Posterior vena cava (tissue), 2 donors: Measurements from ENCODE around the gene GPR25. TPM values are rescaled to one million over a fixed set of nuclear protein-coding genes. Genes with fewer than 3 reads are reported as not detected.

Experiments used
- DNase-seq: peaks from one replicate; pipeline ENCODE4 v3.0.0-alpha.2; 2020; ENCODE audit warnings: low spot score
- intact Hi-C, 2 donors: fragments of 100-400 bp; cut with DNase I; formaldehyde crosslinking; loops; one replicate each; pipeline versions ENCODE4 v1.14.1 to v1.14.2; 2022 to 2023
- long read RNA-seq, 2 donors: library from polyadenylated mRNA; unstranded; transcript quantifications; one replicate each; pipeline ENCODE4 v2.0.0, GENCODE V29; 2020 to 2021
- total RNA-seq, 2 donors: library from RNA; stranded (reverse); fragmentation: NEBNext Ultra II Directional; extraction: Animal tissue kit (Norgen Biotek cat#: 25700); gene quantifications; one replicate each; pipeline ENCODE4 v1.2.1, GENCODE V29; 2021
- donor health status: DM: yes; HTN: yes; CAD: no.
- donor health status: DM: yes; HTN: yes; CAD: no.

Gene GPR25, protein sequence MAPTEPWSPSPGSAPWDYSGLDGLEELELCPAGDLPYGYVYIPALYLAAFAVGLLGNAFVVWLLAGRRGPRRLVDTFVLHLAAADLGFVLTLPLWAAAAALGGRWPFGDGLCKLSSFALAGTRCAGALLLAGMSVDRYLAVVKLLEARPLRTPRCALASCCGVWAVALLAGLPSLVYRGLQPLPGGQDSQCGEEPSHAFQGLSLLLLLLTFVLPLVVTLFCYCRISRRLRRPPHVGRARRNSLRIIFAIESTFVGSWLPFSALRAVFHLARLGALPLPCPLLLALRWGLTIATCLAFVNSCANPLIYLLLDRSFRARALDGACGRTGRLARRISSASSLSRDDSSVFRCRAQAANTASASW
- not detected for total RNA-seq
- long read RNA-seq, donor 1, result 0 reads
- long read RNA-seq, donor 2, result 0 reads

DNA sequence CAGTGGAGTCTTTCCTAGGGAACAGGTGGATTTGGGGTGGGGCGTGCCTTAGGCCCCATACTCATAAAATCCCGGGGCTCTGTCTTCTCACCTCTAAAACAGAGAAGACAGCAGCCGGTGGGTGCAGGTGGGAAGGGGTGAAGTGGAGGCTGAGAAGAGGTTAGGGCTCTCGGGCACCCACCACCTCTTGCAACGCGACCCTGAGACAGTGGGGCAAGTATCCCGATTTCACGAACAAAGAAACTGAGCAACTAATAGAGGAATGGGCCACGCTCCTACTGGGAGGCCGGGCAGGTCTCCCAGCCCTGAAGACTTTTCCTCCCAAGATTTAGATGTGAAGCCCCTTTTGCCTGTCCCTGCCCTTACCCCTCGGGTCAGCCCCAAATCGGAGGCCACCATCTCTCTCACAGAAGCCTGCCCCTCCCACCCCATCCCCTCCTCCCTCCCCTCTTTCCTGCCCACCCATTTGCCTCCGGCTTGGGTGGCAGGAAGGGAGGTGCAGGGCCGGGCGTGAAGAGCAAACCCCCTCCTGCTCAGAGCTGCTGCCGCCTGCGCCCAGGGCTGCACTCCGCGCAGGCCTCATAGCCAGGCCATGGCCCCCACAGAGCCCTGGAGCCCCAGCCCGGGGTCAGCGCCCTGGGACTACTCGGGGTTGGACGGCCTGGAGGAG, at the start of gene GPR25:
GPR25 (plus strand) TSS at position 536 of the 670 bp plus-strand sequence; CDS start at position 593, 57 bp downstream.
- DNase-seq, result no peak
- intact Hi-C loops, result no loop called here

DNA sequence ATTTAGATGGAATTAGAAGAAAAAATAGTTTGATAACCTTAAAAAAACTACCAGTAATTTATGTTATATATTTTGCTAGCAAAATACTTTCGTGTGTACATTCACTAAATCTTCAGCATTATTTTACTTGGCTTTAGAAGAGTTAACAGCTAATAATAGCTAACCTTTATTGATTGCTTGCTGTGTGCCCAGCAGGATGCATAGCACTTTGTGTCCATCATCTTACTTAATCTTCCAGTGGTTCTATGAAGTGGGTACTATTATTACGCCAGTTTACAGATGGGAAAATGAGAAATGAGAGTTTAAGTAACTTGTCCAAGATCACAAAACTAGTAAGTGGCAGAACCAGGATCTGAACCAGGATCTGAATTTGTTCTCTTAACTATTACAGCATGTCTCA, 41.7 kb upstream of the GPR25 start:
- intact Hi-C loops, result no loop called here
- no peak for DNase-seq

DNA sequence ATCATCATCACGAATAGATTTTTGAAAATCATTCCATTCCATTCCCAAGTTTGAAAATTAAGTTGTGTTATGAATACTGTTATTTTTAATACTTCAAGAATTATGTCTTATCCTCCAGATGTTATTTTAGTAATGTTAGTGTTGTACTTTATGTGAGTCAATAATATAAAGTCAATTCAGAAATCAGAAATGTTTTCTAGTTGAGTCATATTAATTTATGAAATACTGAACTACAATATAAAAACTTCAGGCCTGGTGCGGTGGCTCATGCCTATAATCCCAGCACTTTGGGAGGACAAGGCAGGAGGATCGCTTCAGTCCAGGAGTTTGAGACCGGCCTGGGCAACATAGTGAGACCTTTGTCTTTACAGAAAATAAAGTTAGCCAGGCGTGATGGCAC, 38.4 kb upstream of the GPR25 start:
- intact Hi-C loops, result no loop called here
- no peak for DNase-seq

DNA sequence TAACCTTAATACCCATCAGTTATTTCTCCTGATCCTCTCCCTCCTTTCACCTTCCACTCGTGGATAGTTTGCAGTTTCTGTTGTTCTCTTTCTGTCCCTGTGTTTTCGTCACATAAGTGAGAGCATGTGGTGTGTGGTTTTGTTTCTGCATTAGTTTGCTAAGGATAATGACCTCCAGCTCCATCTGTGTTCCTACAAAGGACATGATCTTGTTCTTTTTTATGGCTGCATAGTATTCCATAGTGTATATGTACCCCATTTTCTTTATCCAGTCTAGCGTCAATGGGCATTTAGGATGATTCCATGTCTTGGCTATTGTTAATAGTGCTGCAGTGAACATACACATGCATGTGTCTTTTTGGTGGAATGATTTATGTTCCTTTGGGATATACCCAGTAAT, 36.6 kb upstream of the GPR25 start:
- intact Hi-C loops, result no loop called here
- DNase-seq, result no peak

DNA sequence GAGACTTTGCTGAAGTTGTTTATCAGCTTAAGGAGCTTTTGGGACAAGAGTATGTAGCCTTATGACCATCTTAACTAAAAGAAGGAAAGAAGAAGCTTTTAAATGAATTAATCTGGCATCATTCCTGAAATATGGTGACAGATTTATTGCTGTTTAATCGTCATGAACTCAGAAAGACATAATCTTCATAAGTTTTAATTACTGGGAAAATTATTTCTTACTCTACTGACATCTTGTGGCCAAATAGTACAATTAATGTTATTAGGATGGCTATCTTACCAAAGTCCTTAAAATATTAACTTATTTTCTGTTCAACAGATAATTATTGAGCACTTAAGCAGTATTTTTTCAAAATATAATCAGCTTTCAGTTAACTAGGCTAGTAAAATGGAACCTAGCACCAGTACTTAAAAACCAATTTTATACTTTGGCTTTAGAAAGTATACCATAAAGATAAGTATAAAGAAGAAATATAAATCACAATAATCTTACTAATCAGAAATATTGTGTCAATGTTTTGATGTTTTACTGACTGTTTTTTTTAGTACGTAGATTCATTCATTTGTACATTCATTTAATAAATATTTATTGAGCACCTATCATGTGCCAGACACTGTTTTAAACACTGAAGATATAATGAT, 34.7 kb upstream of the GPR25 start:
- DNase-seq, result no peak
- intact Hi-C loops, result no loop called here

DNA sequence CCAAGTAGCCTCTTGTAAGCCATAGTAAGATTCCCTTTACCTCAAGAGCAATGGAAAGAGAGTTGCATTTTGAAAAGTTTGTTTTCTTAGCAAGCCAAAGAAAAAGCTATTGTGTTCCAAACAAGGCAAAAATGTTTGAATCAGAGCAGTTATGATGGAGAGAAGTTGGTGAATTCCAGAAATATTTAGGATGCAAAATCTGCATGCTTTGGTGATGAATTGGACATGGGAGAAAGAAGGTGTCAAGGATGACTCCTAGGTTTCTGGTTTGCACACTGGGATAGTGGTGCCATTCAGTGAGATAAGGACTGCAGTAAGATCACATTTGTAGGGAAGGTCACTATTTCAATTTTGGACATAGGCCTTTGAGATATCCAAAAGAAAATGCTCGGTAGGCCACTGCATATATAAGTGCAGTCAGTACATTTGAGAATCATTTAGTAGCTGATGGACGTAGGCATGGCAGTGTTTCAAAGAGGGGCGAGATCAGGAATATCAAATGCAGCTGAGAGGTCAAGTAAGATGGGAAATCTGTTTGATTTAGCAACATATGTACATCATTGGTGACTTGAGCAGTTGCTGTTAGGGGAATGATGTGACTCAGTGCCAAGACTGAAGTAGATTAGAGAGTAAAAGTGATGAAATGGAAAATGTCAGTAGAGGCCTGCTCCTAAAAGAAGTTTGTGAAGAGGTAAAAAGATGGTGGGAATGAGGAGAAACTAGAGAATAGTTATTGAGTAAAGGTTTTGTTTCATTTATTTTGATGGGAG, 33.9 kb upstream of the GPR25 start:
- DNase-seq, result no peak
- intact Hi-C loops, result no loop called here

DNA sequence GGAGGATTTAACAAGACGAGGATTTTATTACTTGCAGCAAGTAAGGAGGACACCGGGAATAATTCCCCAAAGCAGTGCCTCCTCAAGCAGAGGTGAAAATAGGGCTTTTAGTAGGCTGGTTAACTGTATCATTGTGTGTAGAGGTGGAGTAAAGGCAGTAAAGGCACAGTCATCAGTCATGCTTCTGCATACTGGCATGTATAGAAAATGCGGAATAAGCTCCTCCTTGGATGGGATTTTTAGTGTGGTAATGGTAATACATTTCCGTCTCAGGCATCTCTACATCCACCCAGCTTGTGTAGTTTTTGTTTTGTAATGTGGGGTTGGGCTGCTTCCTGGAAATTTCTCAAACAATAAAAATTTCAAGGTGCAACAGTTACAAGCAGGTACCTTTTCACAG, 27.4 kb upstream of the GPR25 start:
- intact Hi-C loops, result no loop called here
- no peak for DNase-seq

DNA sequence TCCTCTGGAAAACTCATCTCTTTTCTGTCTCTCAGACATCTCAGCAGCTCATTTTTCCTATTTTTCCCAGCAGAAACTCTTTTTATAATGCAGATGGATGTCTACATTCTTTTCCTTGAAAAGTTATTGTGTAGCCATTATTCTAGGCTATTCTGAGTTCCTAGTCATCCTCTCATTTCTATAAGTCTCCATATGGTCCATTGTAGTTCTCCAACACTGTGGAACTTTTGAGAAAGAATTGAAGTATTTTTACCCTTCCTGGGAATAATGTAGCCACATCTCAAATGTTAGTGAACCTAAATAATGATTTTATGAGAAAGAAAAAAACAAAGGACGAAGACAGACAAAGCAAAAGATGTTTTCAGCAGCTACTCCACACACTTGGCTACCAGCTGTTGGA, 26.4 kb upstream of the GPR25 start:
- intact Hi-C loops, result no loop called here
- DNase-seq, result no peak

DNA sequence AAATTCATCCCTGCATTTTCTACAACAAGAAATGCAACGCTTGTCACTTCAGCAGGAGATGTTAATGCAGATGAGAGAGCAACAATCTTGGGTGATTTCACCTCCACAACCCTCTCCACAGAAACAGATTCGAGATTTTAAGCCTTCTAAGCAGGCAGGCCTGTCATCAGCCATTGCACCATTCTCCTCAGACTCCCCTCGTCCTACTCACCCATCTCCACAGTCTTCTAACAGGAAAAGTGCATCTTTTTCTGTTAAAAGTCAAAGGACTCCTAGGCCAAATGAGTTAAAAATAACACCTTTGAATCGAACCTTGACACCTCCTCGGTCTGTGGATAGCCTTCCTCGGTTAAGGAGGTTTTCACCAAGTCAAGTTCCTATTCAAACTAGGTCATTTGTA, 23.4 kb upstream of the GPR25 start:
- no peak for DNase-seq
- intact Hi-C loops, result no loop called here

DNA sequence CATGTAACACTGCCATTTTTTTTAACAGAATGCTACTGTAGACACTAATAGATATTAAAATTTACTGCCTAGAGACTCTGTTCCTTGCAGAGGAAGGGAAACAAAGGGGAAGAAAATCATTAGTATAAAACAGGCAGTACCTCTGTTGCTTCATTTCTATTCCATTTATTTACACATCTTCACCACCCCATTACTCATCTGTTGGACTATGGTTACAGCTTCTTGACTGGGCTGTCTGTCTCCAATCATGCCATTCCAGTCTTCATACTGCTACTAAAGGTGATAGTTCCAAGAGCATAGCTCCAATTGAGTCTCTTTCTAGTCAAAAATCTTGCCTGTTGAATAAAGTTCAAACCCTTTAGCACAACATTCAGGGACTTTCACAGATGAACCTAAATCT, 22.2 kb upstream of the GPR25 start:
- DNase-seq, result no peak
- intact Hi-C loops, result no loop called here

DNA sequence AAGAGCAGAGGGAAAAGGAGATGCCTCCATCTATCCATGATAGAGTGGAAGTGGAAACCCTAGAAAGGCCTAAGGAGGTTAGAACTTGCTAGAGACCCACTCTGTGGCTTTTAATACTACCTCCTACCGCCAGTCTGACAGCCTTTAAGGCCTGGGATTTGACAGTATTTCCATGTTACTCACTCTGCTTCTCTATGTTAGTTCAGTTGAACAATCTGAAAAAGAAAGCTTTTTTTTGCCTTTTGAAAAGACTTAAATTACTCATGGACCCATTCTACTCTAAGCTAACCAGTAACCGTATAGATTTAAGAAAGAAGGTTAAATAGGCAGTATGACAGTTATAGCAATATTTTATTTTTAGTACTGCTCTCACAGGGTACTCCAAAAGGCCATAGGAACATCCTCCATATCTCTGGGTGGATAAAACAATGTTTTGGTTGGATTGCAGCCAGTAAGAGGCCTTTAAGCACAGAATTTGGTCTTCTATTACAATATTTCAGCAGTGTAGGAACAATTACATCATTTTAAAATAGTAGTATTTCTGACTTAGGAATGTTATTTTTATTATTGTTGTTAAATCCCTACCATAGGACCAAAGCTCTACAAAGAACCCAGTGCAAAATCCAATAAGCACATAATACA, 15.9 kb upstream of the GPR25 start:
- intact Hi-C loops, result no loop called here

DNA sequence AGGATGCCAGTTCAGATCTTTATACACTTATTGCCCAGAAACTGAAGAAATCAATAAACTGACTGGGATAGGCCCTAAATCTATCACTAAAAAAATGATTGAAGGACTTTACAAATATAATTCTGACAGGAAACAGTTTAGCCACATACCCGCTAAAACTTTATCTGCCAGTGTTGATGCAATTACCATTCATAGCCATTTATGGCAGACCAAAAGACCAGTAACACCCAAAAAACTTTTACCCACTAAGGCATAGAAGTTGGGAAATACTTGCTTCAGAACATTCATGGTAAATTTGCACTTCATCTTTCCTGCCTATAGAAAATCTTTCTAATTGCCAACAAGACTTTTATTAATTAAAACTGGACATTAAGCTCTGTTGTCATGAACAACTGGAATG, 15.0 kb upstream of the GPR25 start:
- intact Hi-C loops, result no loop called here
- DNase-seq, result no peak

More for the DNA sequence above, 15.9 kb upstream of the GPR25 start:
- DNase-seq, result no peak

DNA sequence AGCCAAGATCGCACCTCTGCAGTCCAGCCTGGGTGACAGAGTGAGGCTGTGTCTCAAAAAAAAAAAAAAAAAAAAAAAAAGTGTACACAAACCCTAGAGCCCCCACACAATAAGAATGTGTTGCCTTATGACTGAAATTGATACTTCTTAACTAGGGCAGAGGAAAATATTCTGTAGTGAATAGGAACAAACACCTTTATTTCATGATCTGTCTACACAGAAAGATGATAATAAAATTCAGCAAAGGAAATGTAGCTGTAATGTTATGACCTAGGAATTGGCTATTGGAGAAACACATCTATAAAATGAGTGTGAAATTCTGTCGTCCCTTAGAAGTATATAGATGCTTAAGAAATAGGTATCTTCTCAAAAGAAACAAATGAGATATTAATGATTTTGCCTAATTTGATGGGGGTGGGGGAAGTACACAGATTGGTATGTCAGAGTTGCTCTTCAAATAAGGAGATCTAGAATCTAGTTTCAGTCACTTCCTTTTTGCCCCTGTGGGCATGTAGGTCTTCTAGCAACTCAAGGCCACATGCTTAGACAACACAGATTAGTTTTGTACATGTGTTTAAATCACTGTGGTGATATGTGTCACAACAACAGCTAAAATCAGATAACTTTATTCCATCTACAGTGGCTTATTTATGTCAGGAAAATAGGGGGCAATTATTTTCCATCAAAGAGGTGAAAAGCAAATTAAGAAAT, 10.7 kb upstream of the GPR25 start:
- no peak for DNase-seq
- intact Hi-C loops, result loop anchor here in 1 of 2 donors (5.0 kb wide), 1 partner anchor 400 kb away; no protein-coding TSS in a partner anchor

DNA sequence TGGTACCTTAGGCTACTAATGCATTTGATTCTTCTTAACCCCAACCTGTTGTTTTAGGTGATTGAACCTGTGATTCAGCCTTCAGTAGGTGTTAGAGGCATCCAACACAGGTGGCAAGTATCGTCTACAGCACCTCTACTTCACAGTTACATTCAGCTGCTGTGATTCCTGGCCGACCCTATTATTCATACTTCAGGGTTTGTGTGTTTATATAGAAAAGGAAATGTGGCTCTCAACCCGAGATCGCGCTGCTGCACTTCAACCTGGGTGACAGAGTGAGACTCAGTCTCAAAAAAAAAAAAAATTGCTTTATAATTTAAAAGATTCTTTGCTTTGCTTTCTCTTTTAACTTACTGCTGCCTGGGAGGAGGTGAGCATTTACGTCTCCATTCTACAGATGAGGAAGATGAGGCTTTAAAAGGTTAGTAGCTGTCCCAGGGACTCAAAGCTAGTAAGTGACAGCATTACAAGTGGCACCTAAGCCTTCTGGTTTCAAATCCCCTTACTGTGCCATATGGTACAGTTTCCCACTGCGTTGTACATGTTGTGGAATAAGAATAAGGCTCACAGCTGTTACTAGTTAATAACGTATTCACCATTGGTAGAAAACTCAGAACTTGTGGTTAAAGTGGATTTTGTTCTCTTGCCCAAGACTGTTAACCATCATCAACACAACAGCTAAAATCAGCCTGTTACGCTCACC, 9.9 kb upstream of the GPR25 start:
- intact Hi-C loops, result loop anchor here in 1 of 2 donors (5.0 kb wide), 1 partner anchor 401 kb away; no protein-coding TSS in a partner anchor

DNA sequence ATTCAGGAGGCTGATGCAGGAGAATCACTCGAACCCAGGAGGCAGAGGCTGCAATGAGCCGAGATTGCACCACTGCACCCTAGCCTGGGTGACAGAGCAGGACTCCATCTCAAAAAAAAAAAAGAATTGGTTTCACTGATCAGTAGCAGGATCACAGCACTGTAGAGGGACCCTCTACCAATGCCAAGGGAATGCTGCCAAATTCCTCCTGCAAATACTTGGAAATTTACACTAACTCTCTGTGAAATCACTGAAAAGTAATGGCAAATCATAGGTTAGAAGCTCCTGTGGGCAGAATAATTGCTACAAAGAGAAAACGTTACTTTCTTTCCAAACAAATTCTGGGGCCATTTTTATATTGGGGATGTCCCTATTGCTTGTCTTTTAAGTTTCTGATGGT, 6.7 kb upstream of the GPR25 start:
- no peak for DNase-seq

More for the DNA sequence above, 9.9 kb upstream of the GPR25 start:
- no peak for DNase-seq

DNA sequence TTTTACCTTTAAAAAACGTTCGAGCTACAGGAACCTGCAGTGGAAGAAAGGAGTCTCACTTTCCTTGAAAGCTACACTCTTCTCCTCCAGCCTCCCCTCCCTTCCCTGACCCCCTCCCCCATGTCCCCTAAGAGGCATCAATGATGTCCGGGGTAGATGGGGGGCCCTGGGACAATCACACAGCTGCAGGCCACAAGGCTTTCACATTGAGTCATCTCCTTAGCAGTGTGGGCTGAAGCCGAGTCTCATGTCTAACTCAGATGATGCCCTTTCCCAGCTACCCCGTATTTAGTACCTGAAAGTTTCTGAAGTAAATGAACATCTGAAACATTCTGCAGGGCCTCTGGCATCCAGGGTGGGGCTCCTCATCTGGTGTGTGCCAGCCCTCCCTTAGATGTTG, 6.3 kb upstream of the GPR25 start:
- DNase-seq, result no peak

More for the DNA sequence above, 6.7 kb upstream of the GPR25 start:
- intact Hi-C loops, result no loop called here

DNA sequence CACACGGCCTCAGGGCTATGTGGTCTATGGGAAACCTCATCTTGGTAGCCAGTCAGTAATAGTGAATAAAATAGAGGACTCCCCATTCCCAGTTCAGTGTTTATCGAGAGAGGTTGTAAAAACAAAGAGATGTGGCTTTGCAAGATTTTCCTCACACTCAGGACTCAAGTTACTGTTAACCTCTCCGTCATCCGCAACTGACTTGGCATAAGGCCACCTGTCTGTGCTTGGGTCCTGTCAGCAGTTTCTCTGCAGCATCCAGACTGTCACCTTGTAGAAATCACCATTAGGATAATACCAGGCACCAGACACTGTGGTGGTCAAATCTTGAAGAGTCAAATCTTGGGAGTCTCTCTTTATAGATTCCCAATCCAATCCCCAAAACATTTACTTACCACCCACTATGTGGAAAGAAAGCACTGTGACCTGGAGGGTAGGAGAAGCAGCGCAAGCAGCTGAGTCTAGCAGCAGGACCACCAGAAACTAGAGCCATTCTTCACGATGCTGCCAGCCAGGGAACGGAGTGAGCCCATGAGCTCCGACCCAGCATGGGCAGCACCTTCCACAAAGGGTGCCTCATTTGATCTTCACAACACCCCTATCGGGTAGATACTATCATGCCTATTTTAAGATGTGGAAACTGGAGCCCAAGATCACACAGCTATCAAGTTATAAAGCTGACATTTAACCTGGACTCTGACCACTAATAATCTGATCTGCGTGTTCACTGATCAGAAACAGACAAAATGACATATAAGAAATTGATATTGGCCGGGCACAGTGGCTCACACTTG, 5.6 kb upstream of the GPR25 start:
- DNase-seq, result no peak
- intact Hi-C loops, result no loop called here

More for the DNA sequence above, 6.3 kb upstream of the GPR25 start:
- intact Hi-C loops, result no loop called here
